ENCODE data around the gene ZNF354C.

Gene ZNF354C

DNA sequence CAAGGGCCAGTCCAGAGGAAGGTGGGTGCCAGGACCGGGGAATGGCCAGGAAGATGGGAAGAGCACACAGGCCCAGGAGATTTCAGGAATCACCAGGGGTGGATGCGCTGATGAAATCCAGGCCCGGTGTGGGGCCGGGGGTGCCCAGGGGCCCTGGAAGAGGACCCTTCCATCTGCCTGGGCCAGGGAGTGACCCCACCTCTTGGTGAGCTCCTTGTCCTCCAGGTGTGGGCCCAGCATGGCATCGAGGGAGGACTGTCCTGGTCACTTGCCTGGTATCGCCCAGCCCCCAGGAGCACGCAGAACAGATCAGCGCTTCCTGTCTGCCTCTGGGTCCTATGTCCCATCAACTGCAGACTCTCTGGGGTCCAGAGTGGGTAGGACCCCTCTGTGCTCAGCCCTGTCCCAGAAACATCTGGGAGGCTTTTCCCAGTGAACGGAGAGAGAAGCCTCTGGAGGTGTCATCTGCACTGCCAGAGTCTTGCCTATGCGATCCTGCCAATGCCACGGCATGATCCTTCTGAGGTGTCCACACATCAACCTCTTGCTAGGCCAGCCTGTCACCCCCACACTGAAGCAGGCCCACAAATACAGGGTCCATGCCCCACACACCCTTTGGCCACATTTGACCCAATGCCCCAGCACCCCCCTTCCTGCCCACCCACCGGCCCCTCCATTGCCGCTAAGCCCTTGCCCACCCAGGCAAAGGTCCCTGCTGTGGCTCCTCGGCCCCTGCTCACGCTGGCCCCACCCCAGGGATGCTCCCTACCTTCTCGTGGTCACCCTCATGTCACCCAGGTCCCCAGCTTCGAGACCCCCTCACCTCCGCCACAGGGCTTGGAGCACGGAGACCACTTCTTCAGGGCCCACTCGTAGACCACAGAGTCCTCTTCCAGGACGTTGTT is 67.2 kb downstream of the ZNF354C start:
- no peak for DNase-seq (ENCODE audit: low read depth in 2 of 3, low spot score in 1 of 3)

DNA sequence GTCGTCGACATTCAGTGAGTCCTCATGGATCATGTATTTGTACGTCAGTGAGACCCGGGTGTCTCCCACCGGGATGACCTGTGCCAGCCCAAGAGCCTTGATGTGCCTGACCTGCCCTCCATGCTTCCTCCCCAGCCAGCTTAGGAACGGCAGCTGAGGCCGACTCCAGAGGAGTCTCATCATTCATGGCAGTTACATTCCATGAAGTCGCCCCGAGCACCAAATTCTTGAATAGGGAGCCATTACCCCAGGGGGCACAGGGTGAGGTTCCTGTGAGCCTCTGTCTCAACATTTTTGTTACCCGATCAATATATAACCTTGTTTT is 67.8 kb downstream of the ZNF354C start:
- no peak for DNase-seq (ENCODE audit: low read depth in 2 of 3, low spot score in 1 of 3)

DNA sequence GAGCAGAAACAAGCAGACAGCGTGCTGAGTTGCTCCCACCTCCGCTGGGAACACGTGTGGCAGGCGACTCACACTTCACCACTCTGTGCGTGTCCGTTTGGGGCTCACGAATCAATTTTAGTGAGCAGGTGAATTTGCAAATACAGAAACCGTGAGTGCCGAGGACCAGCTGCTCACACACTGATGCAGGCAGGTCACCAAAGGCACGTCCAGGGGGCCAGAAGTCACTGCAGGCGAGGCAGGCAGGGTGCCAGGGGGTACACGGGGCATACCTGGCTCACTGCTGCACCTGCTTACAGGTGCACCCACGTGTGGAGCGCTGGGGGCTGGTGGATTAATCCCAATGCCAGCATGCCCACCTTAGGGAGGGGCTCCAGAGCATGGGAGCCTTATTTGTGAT is 68.8 kb downstream of the ZNF354C start:
- no peak for DNase-seq (ENCODE audit: low read depth in 2 of 3, low spot score in 1 of 3)

DNA sequence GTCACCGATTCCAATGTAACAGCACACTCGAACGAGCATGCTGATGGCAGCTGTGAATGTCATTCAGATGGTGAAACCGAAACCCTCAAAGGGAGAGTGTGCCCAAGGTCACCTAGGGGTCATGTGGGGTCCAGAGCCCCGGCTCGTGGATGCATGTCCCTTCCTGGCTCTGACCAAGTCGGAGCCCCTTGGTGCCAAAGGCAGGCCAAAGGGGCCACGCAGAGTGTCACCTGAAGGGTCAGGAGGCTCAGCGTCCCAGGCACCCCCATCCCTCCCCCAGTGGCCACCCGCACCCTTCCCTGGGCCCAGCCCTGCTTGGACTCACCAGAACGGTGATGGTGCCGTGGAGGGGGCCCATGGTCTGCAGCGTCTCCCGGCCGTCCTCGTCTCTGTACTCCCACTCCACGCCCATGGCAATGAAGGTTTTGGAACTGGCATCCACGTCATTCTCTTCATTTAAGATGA is 69.5 kb downstream of the ZNF354C start:
- DNase-seq (ENCODE audit: low read depth in 2 of 3, low spot score in 1 of 3), result no peak

DNA sequence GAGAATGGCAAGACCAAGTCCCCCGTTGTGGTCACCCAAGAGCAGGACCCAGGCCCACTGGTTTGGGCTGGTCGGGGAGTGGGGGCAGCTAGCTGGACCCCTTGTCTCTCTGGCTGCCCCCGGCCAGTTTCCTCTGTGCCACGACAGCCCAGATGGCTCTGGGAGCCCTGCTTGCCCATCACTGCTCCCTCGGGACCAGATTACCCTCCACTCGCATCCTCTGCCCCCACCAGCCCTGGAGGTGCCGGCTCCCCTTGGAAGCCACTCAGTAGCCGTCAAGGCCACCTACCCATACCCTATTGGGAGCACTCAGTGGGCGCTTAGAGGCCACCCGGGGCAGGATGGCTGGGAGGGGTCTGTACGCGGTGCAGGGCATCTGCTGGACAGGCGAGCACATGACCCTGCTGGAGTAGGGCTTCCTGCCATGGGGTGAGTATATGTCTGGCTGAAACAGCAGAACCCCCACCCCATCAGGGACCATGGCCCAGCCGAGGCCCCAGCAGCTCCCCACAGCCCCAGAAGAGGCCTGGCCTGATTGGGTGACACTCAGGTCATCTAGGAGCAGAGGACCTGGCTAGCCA is 70.0 kb downstream of the ZNF354C start:
- DNase-seq (ENCODE audit: low read depth in 2 of 3, low spot score in 1 of 3), result no peak

DNA sequence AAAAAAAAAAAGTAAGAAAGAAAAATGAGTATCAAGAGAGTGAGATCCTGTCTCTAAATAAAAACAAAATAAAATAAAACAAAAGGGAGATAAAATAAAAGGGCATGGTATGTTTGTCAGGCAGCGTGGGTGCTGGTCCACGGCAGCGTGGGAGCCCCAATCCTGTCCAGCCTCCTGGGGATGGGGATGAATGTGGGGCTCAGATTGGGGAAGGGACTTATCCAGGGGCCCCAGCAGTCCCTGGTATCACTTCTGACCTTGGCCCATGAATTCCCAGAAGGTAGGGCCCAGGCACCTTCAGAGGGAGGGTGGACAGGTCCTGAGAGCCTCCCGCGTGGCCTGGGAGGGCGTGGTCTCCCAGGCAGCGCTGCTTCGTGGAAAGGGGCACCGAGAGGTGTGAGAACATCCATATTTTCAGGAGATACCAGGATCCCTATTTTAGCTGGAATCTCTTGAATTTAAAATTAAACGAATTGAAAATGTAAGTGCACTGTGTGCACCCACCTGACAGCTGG is 71.2 kb downstream of the ZNF354C start:
- DNase-seq (ENCODE audit: low read depth in 2 of 3, low spot score in 1 of 3), result no peak

DNA sequence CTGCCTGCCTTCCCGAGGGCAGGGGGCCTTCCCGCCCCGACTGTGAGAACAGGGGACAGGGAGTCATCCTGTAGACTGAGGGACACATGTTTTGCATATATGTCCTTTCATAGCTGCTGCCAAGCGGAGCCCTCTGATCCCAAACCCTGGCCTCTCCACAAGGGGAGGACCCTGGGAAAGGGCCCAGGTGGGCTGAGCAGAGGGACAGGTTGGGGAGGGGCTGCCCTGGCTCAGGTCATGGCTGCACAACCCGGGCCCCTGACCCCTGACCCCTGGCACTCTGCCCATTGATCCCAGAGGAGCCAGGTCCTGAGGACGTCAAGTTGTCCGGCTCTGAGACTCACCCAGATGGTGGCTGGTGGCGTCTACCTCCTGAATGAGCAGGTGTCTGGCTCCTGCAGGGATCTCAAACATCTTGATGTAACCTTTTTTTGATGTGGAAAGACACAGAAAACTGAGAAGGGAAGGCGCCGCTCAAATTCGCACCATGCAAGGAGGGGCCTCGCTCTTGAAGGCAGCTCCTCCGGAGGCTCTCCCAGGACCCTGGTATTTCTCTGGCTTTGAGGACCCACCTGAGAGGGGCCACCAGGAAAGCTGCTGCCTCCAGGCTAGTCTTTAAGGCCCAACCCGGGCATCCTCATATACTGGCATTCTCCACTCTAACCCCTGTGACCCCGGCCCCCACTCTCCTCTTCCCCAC is 71.9 kb downstream of the ZNF354C start:
- DNase-seq (ENCODE audit: low read depth in 2 of 3, low spot score in 1 of 3), result no peak

DNA sequence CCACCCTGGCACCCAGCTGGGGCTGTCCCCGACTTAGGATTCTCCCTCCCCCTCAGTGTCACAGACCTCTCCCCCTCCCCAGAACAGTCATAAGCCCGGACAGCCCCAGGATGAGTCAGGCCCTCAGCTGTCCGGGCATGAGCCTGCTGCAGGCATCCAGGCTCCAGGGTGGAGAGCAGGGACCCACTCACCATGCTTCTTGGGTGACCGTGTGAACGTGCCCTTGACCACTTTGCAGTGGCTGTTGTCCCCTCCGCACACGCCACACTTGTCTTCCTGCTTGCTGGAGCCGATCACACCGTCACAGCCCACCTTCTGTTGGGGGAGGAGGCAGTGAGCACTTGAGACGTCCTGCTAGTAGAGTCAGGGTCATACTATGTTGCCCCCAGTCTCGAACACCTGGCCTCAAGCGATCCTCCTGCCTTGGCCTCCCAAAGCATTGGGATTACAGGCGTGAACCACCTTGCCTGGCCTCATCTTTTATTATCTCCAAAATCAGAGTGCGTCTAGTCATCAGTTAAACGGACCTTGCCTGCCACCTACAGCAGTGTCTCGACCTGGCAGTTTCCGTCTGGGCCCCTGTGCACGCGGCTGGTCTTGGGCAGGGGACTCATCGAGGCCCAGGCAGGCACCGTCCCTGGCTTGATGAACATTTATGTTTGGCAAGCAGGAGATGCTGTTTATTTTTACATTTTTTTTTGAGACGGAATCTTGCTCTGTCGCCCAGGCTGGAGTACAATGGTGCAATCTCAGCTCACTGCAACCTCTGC is 72.6 kb downstream of the ZNF354C start:
- no peak for DNase-seq (ENCODE audit: low read depth in 2 of 3, low spot score in 1 of 3)

Data from stimulated activated CD4-positive, alpha-beta T cell treated with anti-CD3 and anti-CD28 coated beads, Interleukin-12 subunit alpha, Interleukin-12 subunit beta, amount 100 ng/mL, for 48 hours (primary cell).